HepG2 (cell line): ENCODE measurements around the gene APBB1. TPM values are rescaled to one million over a fixed set of nuclear protein-coding genes. Genes with fewer than 3 reads are reported as not detected.

Source experiments
- BHLHE40 ChIP-seq: IDR thresholded peaks from 2 replicates; pipeline ENCODE4 v1.6.1; 2011; ENCODE audit warnings: low read length, improper control_type of control experiment
- CEBPG ChIP-seq: IDR thresholded peaks from 2 replicates; pipeline ENCODE4 v1.6.1; 2016
- EP300 ChIP-seq, 3 experiments: sonication (generic) in 1 of 3; formaldehyde crosslinking in 1 of 3; IDR thresholded peaks; 2 replicates each; pipeline versions ENCODE4 v1.5.1 to v1.6.1; 2011 to 2020; ENCODE audit warnings: low read depth in 2 of 3, low read length in 2 of 3, borderline replicate concordance in 1 of 3, improper control_type of control experiment in 1 of 3, mild to moderate bottlenecking in 1 of 3, missing genetic modification reagents in 1 of 3, moderate library complexity in 1 of 3
- ESRRA ChIP-seq: sonication (generic); formaldehyde crosslinking; IDR thresholded peaks from 2 replicates; pipeline ENCODE4 v1.5.1; 2020; ENCODE audit warnings: mild to moderate bottlenecking, low read depth, missing genetic modification reagents
- HDAC2 ChIP-seq: sonication (generic); formaldehyde crosslinking; IDR thresholded peaks from 2 replicates; pipeline ENCODE4 v1.4.0; 2020; ENCODE audit warnings: missing genetic modification reagents
- HNF1A ChIP-seq, 2 experiments: sonication (generic) in 1 of 2; formaldehyde crosslinking in 1 of 2; IDR thresholded peaks; 2 replicates each; pipeline versions ENCODE4 v1.4.0 to v1.6.1; 2016 to 2020; ENCODE audit warnings: borderline replicate concordance in 1 of 2, low read depth in 1 of 2, mild to moderate bottlenecking in 1 of 2, missing genetic modification reagents in 1 of 2
- HOMEZ ChIP-seq: IDR thresholded peaks from 2 replicates; pipeline ENCODE4 v1.6.1; 2016; ENCODE audit warnings: low read depth
- HOXA3 ChIP-seq: sonication (generic); formaldehyde crosslinking; IDR thresholded peaks from 2 replicates; pipeline ENCODE4 v1.5.0; 2020; ENCODE audit warnings: missing genetic modification reagents
- JARID2 ChIP-seq: sonication (generic); formaldehyde crosslinking; IDR thresholded peaks from 2 replicates; pipeline ENCODE4 v1.8.1; 2023; ENCODE audit warnings: missing genetic modification reagents, inconsistent platforms; ENCODE audit not compliant: insufficient replicate concordance
- KDM2A ChIP-seq: sonication (generic); formaldehyde crosslinking; IDR thresholded peaks from 2 replicates; pipeline ENCODE4 v1.4.0; 2020; ENCODE audit warnings: low read depth, missing genetic modification reagents, borderline replicate concordance
- MEIS2 ChIP-seq: sonication (generic); formaldehyde crosslinking; IDR thresholded peaks from 2 replicates; pipeline ENCODE4 v1.9.0; 2021; ENCODE audit warnings: mild to moderate bottlenecking, missing genetic modification reagents
- NCOR1 ChIP-seq: fragments of 200-600 bp; sonication (generic); IDR thresholded peaks from 2 replicates; pipeline ENCODE4 v1.7.0; 2017; ENCODE audit warnings: antibody characterized with exemption, low read length, borderline replicate concordance
- NFYB ChIP-seq: sonication (generic); formaldehyde crosslinking; IDR thresholded peaks from 2 replicates; pipeline ENCODE4 v1.4.0; 2020; ENCODE audit warnings: missing genetic modification reagents
- PHF21A ChIP-seq: sonication (generic); formaldehyde crosslinking; IDR thresholded peaks from 2 replicates; pipeline ENCODE4 v1.5.0; 2020; ENCODE audit warnings: mild to moderate bottlenecking, missing genetic modification reagents
- PHF5A ChIP-seq: IDR thresholded peaks from one replicate; pipeline ENCODE4 v1.6.1; 2018; ENCODE audit warnings: low read depth, missing genetic modification reagents; ENCODE audit not compliant: unreplicated experiment
- REPIN1 ChIP-seq: sonication (generic); formaldehyde crosslinking; IDR thresholded peaks from 2 replicates; pipeline ENCODE4 v1.8.0; 2022; ENCODE audit warnings: missing genetic modification reagents, low read depth, mild to moderate bottlenecking, borderline replicate concordance
- SAFB2 ChIP-seq: sonication (generic); formaldehyde crosslinking; IDR thresholded peaks from 2 replicates; pipeline ENCODE4 v1.5.1; 2020; ENCODE audit warnings: missing genetic modification reagents, low read depth, mild to moderate bottlenecking, borderline replicate concordance
- SALL1 ChIP-seq: sonication (generic); formaldehyde crosslinking; IDR thresholded peaks from 2 replicates; pipeline ENCODE4 v1.8.0; 2022; ENCODE audit warnings: mild to moderate bottlenecking, missing genetic modification reagents
- SAP130 ChIP-seq: IDR thresholded peaks from 2 replicates; pipeline ENCODE4 v1.6.1; 2016; ENCODE audit warnings: low read depth
- SMAD3 ChIP-seq: sonication (generic); formaldehyde crosslinking; IDR thresholded peaks from 2 replicates; pipeline ENCODE4 v1.4.0; 2020; ENCODE audit warnings: missing genetic modification reagents
- SMC3 ChIP-seq: IDR thresholded peaks from 2 replicates; pipeline ENCODE4 v1.6.1; 2011; ENCODE audit warnings: low read length, improper control_type of control experiment
- TEAD3 ChIP-seq: optimal IDR thresholded peaks from 2 replicates; pipeline ENCODE3; 2016; ENCODE audit warnings: borderline replicate concordance
- ZNF205 ChIP-seq: IDR thresholded peaks from 2 replicates; pipeline ENCODE4 v1.6.1; 2018; ENCODE audit warnings: missing biosample characterization, missing genetic modification reagents
- ZNF451 ChIP-seq: sonication (generic); formaldehyde crosslinking; IDR thresholded peaks from 2 replicates; pipeline ENCODE4 v1.5.0; 2020; ENCODE audit warnings: mild to moderate bottlenecking, missing genetic modification reagents
- ZNF501 ChIP-seq: sonication (generic); formaldehyde crosslinking; IDR thresholded peaks from 2 replicates; pipeline ENCODE4 v1.5.1; 2020; ENCODE audit warnings: mild to moderate bottlenecking, moderate library complexity, missing genetic modification reagents
- polyA plus RNA-seq, 8 experiments: library from polyadenylated mRNA; depleted of rRNA in 3 of 8; stranded (reverse) in 7 of 8; unstranded in 1 of 8; fragments of >200 nt; fragmentation: Illumina TruSeq in 4 of 8; extraction: Trizol in 4 of 8; gene quantifications; 2 replicates each; pipeline versions ENCODE4 v1.2.1 to v1.2.3, GENCODE V29; 2011 to 2016; ENCODE audit warnings: low read depth in 4 of 8, missing spikeins in 1 of 8, mixed read lengths in 1 of 8; ENCODE audit not compliant: insufficient read depth in 1 of 8
- total RNA-seq, 5 experiments: library from RNA; depleted of rRNA; stranded (reverse); fragments of >200 nt; fragmentation: Illumina TruSeq; extraction: Trizol; gene quantifications; 2 replicates each; pipeline ENCODE4 v1.2.3, GENCODE V29; 2016; ENCODE audit warnings: low read depth in 1 of 5

APBB1 gene
- total and polyA plus RNA-seq, 2 of the 13 experiments (the other 11 are each of a cell fraction or from before 2014, with no cell fraction given) = 1.7 to 3.5 TPM

- TF ChIP-seq ZNF205 (CRISPR knock-in tag) = peak; percentile 46; the same call in 1 of the 2 replicates
- no peak for TF ChIP-seq JARID2 (CRISPR knock-in tag)
- TF ChIP-seq SALL1 (CRISPR knock-in tag) = peak; percentile 77
- TF ChIP-seq KDM2A = peak; percentile 54; the same call in 1 of the 2 replicates
- TF ChIP-seq EP300 (IDR thresholded peaks at IDR 0.05; ENCODE audit: low read depth in 2 of 2, low read length in 2 of 2) = 0 out of 4 replicates have a peak, but pooled peaks of 1 of the 2 experiments have one; percentile 23
- TF ChIP-seq EP300 (CRISPR knock-in tag; IDR thresholded peaks at IDR 0.05; ENCODE audit: borderline replicate concordance) = 0 out of 2 replicates have a peak, but pooled peaks have one; percentile 16
- TF ChIP-seq ZNF501 = peak; percentile 33; the same call in 1 of the 2 replicates
- peak; percentile 85 for TF ChIP-seq MEIS2 (CRISPR knock-in tag)
- no peak for TF ChIP-seq SAFB2
- TF ChIP-seq HNF1A (IDR thresholded peaks at IDR 0.05; ENCODE audit: low read depth) = 0 out of 2 replicates have a peak, but pooled peaks have one; percentile 23
- TF ChIP-seq HNF1A (CRISPR knock-in tag; IDR thresholded peaks at IDR 0.05; ENCODE audit: borderline replicate concordance) = no peak
- peak; percentile 45 for TF ChIP-seq SAP130
- TF ChIP-seq PHF21A (CRISPR knock-in tag) = peak; percentile 81
- TF ChIP-seq ESRRA (CRISPR knock-in tag) = peak; percentile 58; the same call in 1 of the 2 replicates
- TF ChIP-seq NFYB (CRISPR knock-in tag) = no peak
- TF ChIP-seq PHF5A (CRISPR knock-in tag) = peak; percentile 76
- TF ChIP-seq SMC3 = peak; percentile 73
- TF ChIP-seq SMAD3 (CRISPR knock-in tag) = no peak
- peak; percentile 66 for TF ChIP-seq TEAD3 (CRISPR knock-in tag)
- TF ChIP-seq HDAC2 (CRISPR knock-in tag) = peak; percentile 74
- 0 out of 2 replicates have a peak, but pooled peaks have one; percentile 37 for TF ChIP-seq ZNF451 (CRISPR knock-in tag)
- peak; percentile 24; the same call in 1 of the 2 replicates for TF ChIP-seq CEBPG
- peak; percentile 28; the same call in 1 of the 2 replicates for TF ChIP-seq REPIN1 (CRISPR knock-in tag)
- TF ChIP-seq BHLHE40 = peak; percentile 45; the same call in 1 of the 2 replicates
- TF ChIP-seq HOXA3 (CRISPR knock-in tag) = peak; percentile 28; the same call in 1 of the 2 replicates
- TF ChIP-seq NCOR1 = peak; percentile 63; the same call in 1 of the 2 replicates
- 0 out of 2 replicates have a peak, but pooled peaks have one; percentile 51 for TF ChIP-seq HOMEZ (CRISPR knock-in tag)
These were observed 65.4 kb downstream of the APBB1 start (continued) for GRCh38 chr11:6353367-6353987.
